Type B pancreatic cell (in vitro differentiated cells): ENCODE measurements around the gene ALDOA. TPM values are rescaled to one million over a fixed set of nuclear protein-coding genes. Genes with fewer than 3 reads are reported as not detected.

Experiments used
- DNase-seq: peaks from one replicate; pipeline ENCODE4 v3.0.0; 2021; ENCODE audit warnings: mixed read lengths; ENCODE audit not compliant: unreplicated experiment; ENCODE audit errors: extremely low spot score
- H3K27ac Mint-ChIP-seq: 2 replicates; pipeline ENCODE4 v1.8.0; 2021; ENCODE audit warnings: mild to moderate bottlenecking, mixed read lengths
- H3K27me3 Mint-ChIP-seq: 2 replicates; pipeline ENCODE4 v1.8.0; 2021; ENCODE audit warnings: mixed read lengths
- H3K36me3 Mint-ChIP-seq: 2 replicates; pipeline ENCODE4 v1.8.0; 2021; ENCODE audit warnings: mixed read lengths
- H3K4me1 Mint-ChIP-seq: one replicate; pipeline ENCODE4 v1.8.0; 2021; ENCODE audit warnings: mixed read lengths; ENCODE audit not compliant: unreplicated experiment
- H3K4me3 Mint-ChIP-seq: 2 replicates; pipeline ENCODE4 v1.8.0; 2021; ENCODE audit warnings: mild to moderate bottlenecking, mixed read lengths
- H3K9me3 Mint-ChIP-seq: 2 replicates; pipeline ENCODE4 v1.8.0; 2021; ENCODE audit warnings: mixed read lengths
- CTCF ChIP-seq: fragments of 200-600 bp; sonication (generic); conservative IDR thresholded peaks from 2 replicates; pipeline ENCODE4 v1.5.0; 2021; ENCODE audit warnings: antibody characterized with exemption, mild to moderate bottlenecking
- total RNA-seq: library from RNA; stranded (reverse); gene quantifications from 2 replicates; pipeline ENCODE4 v1.2.1, GENCODE V29; 2021; ENCODE audit warnings: low replicate concordance

Gene ALDOA
- total RNA-seq, 1 donor from 2014 or later: 620 TPM

- peak overlapping the region; percentile 96 for H3K27ac Mint-ChIP-seq
- DNase-seq: no peak
- H3K9me3 Mint-ChIP-seq: no peaks in the 10 kb centered on the region
- peaks cover 17% of the 10 kb centered on the region for H3K4me1 Mint-ChIP-seq
- peak overlapping the region; percentile 92 for H3K4me3 Mint-ChIP-seq
- no peaks in the 10 kb centered on the region for H3K27me3 Mint-ChIP-seq
- peaks cover 18% of the 10 kb centered on the region for H3K36me3 Mint-ChIP-seq
- TF ChIP-seq CTCF: peak; percentile 19
Measured at GRCh38 chr16:30063893-30064728, 1.4 kb upstream of the ALDOA start.

- Mint-ChIP-seq H3K4me3 (peak overlapping the region; percentile 92), H3K4me1 (peaks cover 17% of the 10 kb centered on the region), H3K36me3 (peaks cover 22% of the 10 kb centered on the region), H3K27me3 (no peaks in the 10 kb centered on the region), H3K27ac (peak overlapping the region; percentile 96), H3K9me3 (no peaks in the 10 kb centered on the region)
- no peak for DNase-seq
- no peak for TF ChIP-seq CTCF
Measured at GRCh38 chr16:30064729-30065101, 845 bp upstream of the ALDOA start.

GRCh38 chr16:30065943-30066760 is 592 bp downstream of the ALDOA start:
- H3K27me3 Mint-ChIP-seq: no peaks in the 10 kb centered on the region
- no peak for TF ChIP-seq CTCF
- H3K4me3 Mint-ChIP-seq: peak overlapping the region; percentile 92
- peak overlapping the region; percentile 96 for H3K27ac Mint-ChIP-seq
- DNase-seq: no peak
- H3K4me1 Mint-ChIP-seq: peaks cover 8% of the 10 kb centered on the region
- H3K9me3 Mint-ChIP-seq: no peaks in the 10 kb centered on the region
- H3K36me3 Mint-ChIP-seq: peaks cover 22% of the 10 kb centered on the region

GRCh38 chr16:30066761-30067583 is 1.4 kb downstream of the ALDOA start:
- DNase-seq: no peak
- peaks cover 9% of the 10 kb centered on the region for H3K4me1 Mint-ChIP-seq
- peaks cover 23% of the 10 kb centered on the region for H3K36me3 Mint-ChIP-seq
- no peaks in the 10 kb centered on the region for H3K9me3 Mint-ChIP-seq
- no peaks in the 10 kb centered on the region for H3K27me3 Mint-ChIP-seq
- peak overlapping the region; percentile 92 for H3K4me3 Mint-ChIP-seq
- no peak for TF ChIP-seq CTCF
- peak overlapping the region; percentile 96 for H3K27ac Mint-ChIP-seq

- Mint-ChIP-seq H3K4me3 (peak overlapping the region; percentile 92), H3K27ac (peak overlapping the region; percentile 96), H3K36me3 (peaks cover 27% of the 10 kb centered on the region), H3K27me3 (no peaks in the 10 kb centered on the region), H3K9me3 (no peaks in the 10 kb centered on the region), H3K4me1 (peaks cover 12% of the 10 kb centered on the region)
- TF ChIP-seq CTCF: no peak
- DNase-seq: no peak
Measured at GRCh38 chr16:30067584-30067916, 2.0 kb downstream of the ALDOA start.
